GM19328 (cell line): ENCODE measurements around the gene LKAAEAR1.
"Not testable (repeated sequence)": the region's sequence is repeated elsewhere in the genome, so short reads cannot be mapped to it uniquely, and the experiment has no call there.

Source experiments
- ATAC-seq: cut with Tn5 transposase; IDR thresholded peaks from one replicate; pipeline ENCODE4 v1.9.1; 2021; ENCODE audit warnings: mild to moderate bottlenecking, moderate library complexity; ENCODE audit not compliant: unreplicated experiment

Gene LKAAEAR1

GRCh38 chr20:64099880-64100565 lies 15.8 kb upstream of the LKAAEAR1 start:
- ATAC-seq, result no peak

DNA sequence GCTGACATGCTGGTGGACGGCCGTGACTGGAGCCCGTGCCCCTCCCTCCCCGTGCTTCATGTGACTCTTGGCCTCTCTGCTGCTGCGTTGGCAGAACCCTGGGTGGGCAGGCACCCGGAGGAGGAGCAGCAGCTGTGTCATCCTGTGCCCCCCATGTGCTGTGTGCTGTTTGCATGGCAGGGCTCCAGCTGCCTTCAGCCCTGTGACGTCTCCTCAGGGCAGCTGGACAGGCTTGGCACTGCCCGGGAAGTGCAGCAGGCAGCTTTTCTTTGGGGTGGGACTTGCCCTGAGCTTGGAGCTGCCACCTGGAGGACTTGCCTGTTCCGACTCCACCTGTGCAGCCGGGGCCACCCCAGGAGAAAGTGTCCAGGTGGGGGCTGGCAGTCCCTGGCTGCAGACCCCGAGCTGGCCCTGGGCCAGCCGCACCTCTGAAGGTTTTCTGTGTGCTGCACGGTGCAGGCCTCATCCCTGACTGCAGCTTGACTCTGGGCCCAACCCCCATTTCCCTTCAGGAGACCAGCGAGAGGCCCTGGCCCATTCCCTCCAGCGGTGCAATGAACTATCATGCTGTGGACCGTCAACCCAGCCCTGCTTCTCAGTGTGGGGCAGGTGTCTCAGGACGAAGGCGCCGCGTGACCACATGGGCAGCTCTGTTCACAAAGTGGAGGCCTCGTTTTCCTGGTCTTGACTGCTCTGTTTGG lies 15.0 kb upstream of the LKAAEAR1 start:
- no peak for ATAC-seq

- ATAC-seq, result no peak
These were observed 14.3 kb upstream of the LKAAEAR1 start for GRCh38 chr20:64098471-64099013.

DNA sequence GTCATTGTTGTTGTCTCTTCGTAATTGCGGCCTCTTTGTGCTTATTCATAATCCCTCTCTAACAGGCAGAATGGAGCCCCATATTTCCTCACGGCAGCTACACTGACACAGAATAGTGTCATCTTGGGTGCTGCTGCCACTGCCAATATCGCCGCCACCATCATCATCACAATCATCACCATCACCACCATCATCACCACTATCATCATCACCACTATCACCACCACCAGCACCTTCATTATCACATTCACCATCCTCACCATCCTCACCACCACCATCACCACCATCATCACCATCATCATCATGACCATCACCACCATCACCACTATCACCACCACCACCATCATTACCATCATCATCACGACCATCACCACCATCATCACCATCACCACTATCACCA lies 12.3 kb upstream of the LKAAEAR1 start:
- ATAC-seq, result no peak

DNA sequence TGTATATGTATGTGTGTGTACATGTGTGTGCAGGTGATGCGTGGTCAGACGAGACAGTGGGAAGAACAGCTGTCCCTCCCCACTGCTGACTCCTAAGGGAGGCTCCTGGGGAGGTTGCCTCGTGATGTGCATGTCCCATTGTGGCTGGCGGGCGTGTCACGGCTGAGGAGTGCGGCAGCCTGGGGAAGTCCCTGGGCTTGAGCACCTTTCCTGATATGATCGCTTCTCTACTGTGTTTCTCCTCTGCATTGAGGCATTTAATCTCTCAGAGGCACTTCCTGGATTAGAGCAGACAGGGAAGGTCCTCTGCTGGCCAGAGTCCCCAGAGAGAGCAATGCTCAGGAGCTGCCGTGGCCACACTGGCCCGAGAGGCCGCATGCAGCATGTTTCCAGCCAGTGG lies 11.7 kb upstream of the LKAAEAR1 start:
- no peak for ATAC-seq

GRCh38 chr20:64095455-64095854 lies 11.3 kb upstream of the LKAAEAR1 start:
- no peak for ATAC-seq

DNA sequence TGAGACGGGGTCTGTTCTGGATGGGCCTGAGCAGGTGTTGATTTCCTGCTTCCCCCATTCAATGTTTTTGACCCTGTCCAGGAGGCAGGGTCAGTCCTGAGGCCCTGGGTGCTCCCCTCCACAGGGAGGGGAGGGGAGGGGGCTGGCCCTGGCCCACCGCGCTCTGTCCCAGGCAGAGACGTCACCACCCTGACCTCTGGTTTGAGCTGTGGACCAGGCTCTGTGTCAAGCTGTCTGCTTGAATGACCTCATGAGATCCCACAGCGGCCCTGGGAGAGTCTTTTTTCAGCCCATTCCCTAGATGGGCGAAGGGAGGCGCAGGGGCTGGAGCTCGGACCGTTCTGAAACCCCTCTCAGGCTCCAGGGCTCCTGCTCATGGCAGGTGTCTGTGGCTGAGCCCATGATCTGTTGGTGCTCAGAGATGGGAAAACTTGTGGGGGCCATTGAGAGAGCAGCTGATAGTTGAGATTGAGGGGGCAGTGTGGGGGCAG lies 8.9 kb upstream of the LKAAEAR1 start:
- no peak for ATAC-seq

- no peak for ATAC-seq
These were observed 8.2 kb upstream of the LKAAEAR1 start for GRCh38 chr20:64092258-64093012.

GRCh38 chr20:64091770-64092169 lies 7.6 kb upstream of the LKAAEAR1 start:
- no peak for ATAC-seq

DNA sequence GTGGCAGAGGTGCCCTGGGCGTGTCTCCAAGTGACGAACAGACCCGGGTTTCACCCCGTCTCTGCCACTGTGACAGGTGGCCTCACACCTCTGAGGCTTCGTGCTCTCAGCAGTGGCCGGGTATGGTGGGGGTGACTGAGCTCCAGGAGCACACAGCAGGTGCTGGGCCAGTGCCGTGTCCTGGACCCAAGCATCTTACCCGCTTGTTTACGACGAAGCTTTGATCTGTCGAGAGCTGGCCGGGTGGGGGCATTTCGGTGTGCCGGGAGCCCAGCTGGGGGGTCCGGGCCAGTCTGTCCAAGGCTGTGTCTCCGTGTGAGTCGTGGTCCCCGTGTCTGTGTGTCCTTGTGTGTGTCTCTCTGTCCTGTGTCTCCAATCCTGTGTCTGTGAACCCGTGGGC lies 7.1 kb upstream of the LKAAEAR1 start:
- no peak for ATAC-seq

DNA sequence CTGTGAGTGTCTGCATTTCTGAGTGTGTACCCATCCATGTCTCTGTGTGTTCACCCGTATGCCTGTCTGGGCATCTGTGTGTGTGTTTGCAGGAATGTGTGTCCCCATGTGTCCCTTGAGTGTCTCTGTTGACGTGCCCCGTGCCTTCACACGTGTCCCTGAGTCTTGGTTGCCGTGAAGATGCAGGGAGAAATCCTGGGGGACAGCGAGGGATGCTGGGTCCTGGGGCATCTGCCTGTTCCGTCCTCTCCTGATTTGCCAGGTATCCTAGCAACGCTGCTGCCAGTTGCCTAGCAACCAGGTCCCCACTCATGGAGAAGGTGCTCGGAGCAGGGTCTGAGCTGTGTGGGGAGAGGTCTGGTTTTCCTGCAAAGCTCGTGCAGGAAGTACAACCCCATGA lies 6.0 kb upstream of the LKAAEAR1 start:
- no peak for ATAC-seq

- not testable (repeated sequence) for ATAC-seq
These were observed 4.4 kb upstream of the LKAAEAR1 start for GRCh38 chr20:64088586-64088985.

DNA sequence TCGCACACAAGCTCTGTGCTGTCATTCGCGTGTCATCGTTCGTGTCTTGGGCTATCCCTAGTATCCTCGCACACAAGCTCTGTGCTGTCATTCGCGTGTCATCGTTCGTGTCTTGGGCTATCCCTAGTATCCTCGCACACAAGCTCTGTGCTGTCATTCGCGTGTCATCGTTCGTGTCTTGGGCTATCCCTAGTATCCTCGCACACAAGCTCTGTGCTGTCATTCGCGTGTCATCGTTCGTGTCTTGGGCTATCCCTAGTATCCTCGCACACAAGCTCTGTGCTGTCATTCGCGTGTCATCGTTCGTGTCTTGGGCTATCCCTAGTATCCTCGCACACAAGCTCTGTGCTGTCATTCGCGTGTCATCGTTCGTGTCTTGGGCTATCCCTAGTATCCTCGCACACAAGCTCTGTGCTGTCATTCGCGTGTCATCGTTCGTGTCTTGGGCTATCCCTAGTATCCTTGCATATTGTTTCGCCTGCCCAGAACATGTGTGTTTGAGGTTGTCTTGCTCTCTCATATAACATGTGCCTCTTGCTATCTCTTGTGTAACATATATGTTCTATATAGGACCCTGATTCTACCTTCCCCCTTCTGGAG lies 3.1 kb upstream of the LKAAEAR1 start:
- ATAC-seq, result not testable (repeated sequence)

DNA sequence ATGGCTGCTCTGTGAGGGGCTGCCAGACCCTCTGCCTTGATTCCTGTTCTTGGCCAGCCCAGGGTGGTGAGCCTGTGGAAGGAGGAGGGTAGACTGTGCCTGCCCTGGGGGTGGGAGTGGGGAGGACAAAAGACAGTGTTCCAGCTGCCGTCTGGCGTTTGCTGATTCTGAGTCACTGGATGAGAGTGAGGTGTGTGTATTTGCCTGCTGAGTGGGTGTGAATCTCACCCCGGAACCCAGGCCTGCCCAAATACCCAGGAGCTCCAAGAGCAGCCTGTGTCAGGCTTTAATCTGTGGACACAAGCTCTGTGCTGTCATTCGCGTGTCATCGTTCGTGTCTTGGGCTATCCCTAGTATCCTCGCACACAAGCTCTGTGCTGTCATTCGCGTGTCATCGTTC lies 2.6 kb upstream of the LKAAEAR1 start:
- ATAC-seq, result no peak

GRCh38 chr20:64084685-64085152 lies 521 bp upstream of the LKAAEAR1 start:
- no peak for ATAC-seq

DNA sequence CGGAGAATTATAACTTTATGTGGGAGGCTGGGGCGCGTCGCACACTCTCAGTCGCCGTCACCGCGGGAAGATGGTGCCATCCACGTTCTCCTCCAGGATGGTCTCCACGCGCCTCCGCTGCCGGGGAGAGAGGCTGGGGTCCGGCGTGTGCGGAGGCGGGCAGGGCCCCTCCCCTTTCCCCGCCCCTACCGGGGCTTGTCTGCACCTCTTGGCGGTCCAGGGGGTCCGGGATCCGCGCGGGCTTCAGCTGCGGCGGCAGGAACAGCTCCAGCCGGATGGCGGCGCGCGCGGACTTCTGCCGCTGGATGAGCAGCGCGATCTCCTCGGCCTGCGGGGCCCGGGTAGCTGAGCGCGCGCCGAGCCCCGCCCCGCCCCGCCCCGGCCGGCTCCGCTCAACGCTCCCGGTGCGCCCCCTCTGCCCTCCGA lies 807 bp downstream of the LKAAEAR1 start:
- ATAC-seq, result no peak

DNA sequence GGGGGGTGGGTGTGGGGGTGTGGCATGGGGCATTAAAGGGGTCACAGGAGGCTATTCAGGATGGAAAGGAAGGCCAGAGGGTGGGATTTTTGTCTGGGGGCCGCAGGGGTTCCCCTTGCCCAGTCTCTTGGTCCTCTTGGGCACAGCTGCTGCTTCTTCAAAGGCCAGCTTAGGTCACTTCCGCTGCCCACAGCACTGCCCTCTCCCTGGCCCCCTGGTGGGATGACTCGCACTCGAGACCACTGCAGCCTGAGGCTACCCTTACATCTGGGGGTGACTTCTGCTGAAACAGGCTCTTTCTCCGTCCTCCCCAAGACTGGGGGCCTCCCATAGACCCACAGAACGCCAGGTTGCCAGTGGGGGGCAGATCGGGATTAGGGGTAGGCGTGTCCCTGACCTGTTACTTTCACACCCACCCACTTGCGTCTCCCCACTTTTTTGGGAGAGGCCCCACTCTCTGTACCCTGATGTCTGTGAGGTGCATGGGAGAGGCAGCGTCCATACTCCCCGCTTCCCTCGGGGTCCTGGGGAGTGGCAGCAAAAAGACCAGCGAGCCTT lies 1.3 kb downstream of the LKAAEAR1 start:
- ATAC-seq, result no peak

- ATAC-seq, result no peak
These were observed 2.0 kb downstream of the LKAAEAR1 start for GRCh38 chr20:64082126-64082731.

GRCh38 chr20:64081624-64081964 lies 2.6 kb downstream of the LKAAEAR1 start:
- no peak for ATAC-seq
